Fibroblast of villous mesenchyme (primary cell): ENCODE data around the gene POU2AF3. TPM values are rescaled to one million over a fixed set of nuclear protein-coding genes. Genes with fewer than 3 reads are reported as not detected.
A peak's percentile ranks its signal among the peaks of the same experiment; 100 is the strongest.
"Not testable (repeated sequence)": the region's sequence is repeated elsewhere in the genome, so short reads cannot be mapped to it uniquely, and the experiment has no call there.

Experiments used
- DNase-seq: peaks from one replicate; pipeline ENCODE4 v3.0.0-alpha.2; 2010; ENCODE audit warnings: low read depth
- H3K4me3 ChIP-seq: 2 replicates; pipeline ENCODE4 v1.5.1; 2011; ENCODE audit warnings: low read depth, mild to moderate bottlenecking, low read length
- CTCF ChIP-seq: IDR thresholded peaks from 2 replicates; pipeline ENCODE4 v1.5.1; 2012; ENCODE audit warnings: low read depth, mild to moderate bottlenecking, low read length; ENCODE audit not compliant: insufficient read depth
- total RNA-seq: library from RNA; depleted of rRNA; stranded (reverse); fragments of >200 nt; gene quantifications from 2 replicates; pipeline ENCODE4 v1.2.3, GENCODE V29; 2012

Gene POU2AF3
- total RNA-seq, 1 donor, result not detected

GRCh38 chr11:111260811-111261210 lies 37.5 kb upstream of the POU2AF3 start:
- no peak for DNase-seq
- no peak overlapping the region for H3K4me3 ChIP-seq
- no peak for TF ChIP-seq CTCF

GRCh38 chr11:111264646-111265045 lies 33.7 kb upstream of the POU2AF3 start:
- TF ChIP-seq CTCF, result no peak
- no peak overlapping the region for H3K4me3 ChIP-seq
- DNase-seq, result no peak

GRCh38 chr11:111265421-111265820 lies 32.9 kb upstream of the POU2AF3 start:
- H3K4me3 ChIP-seq, result no peak overlapping the region
- DNase-seq, result no peak
- TF ChIP-seq CTCF, result no peak

- H3K4me3 ChIP-seq, DNase-seq: not testable (repeated sequence)
Measured at GRCh38 chr11:111268303-111268702, 30.0 kb upstream of the POU2AF3 start.

- DNase-seq, result peak; percentile 5
- TF ChIP-seq CTCF, result no peak
- H3K4me3 ChIP-seq, result no peak overlapping the region
Measured at GRCh38 chr11:111269146-111269868, 29.0 kb upstream of the POU2AF3 start.

GRCh38 chr11:111272420-111272819 lies 25.9 kb upstream of the POU2AF3 start:
- no peak overlapping the region for H3K4me3 ChIP-seq
- no peak for DNase-seq
- TF ChIP-seq CTCF, result no peak

GRCh38 chr11:111282562-111283075 lies 15.7 kb upstream of the POU2AF3 start:
- no peak for DNase-seq
- TF ChIP-seq CTCF, result no peak
- H3K4me3 ChIP-seq, result no peak overlapping the region
